Endothelial cell of umbilical vein (primary cell): ENCODE measurements around the gene CMTM7.

ENCODE experiments used
- EZH2 ChIP-seq: IDR thresholded peaks from 2 replicates; pipeline ENCODE4 v1.6.1; 2012; ENCODE audit warnings: borderline replicate concordance, low read depth, mild to moderate bottlenecking, moderate library complexity, low read length, inconsistent platforms; ENCODE audit not compliant: severe bottlenecking
- JUN ChIP-seq: IDR thresholded peaks from 2 replicates; pipeline ENCODE4 v1.6.1; 2011; ENCODE audit warnings: borderline replicate concordance, low read depth; ENCODE audit not compliant: insufficient read length, insufficient read depth
- POLR2A ChIP-seq: IDR thresholded peaks from 2 replicates; pipeline ENCODE4 v1.6.1; 2012; ENCODE audit warnings: low read depth, mild to moderate bottlenecking, control low read depth, low read length
- TF ChIP-seq, protein P1 (sequence below), 2 donors: IDR thresholded peaks; 1 replicate in 1 of 2; 2 replicates in 1 of 2; pipeline ENCODE4 v1.5.1; 2011; ENCODE audit warnings: low read length in 2 of 2, mild to moderate bottlenecking in 2 of 2, moderate library complexity in 2 of 2, control low read depth in 1 of 2, inconsistent platforms in 1 of 2, low read depth in 1 of 2; ENCODE audit not compliant: insufficient read depth in 1 of 2; ENCODE audit errors: extremely low read depth in 1 of 2

- TF ChIP-seq, protein P1, sequence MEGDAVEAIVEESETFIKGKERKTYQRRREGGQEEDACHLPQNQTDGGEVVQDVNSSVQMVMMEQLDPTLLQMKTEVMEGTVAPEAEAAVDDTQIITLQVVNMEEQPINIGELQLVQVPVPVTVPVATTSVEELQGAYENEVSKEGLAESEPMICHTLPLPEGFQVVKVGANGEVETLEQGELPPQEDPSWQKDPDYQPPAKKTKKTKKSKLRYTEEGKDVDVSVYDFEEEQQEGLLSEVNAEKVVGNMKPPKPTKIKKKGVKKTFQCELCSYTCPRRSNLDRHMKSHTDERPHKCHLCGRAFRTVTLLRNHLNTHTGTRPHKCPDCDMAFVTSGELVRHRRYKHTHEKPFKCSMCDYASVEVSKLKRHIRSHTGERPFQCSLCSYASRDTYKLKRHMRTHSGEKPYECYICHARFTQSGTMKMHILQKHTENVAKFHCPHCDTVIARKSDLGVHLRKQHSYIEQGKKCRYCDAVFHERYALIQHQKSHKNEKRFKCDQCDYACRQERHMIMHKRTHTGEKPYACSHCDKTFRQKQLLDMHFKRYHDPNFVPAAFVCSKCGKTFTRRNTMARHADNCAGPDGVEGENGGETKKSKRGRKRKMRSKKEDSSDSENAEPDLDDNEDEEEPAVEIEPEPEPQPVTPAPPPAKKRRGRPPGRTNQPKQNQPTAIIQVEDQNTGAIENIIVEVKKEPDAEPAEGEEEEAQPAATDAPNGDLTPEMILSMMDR (IDR thresholded peaks at IDR 0.05; ENCODE audit: extremely low read depth in 1 of 2, insufficient read depth in 1 of 2, low read depth in 1 of 2, low read length in 2 of 2) = no peak
- TF ChIP-seq POLR2A = no peak
- TF ChIP-seq EZH2 = no peak
- no peak for TF ChIP-seq JUN
Observed at GRCh38 chr3:32499585-32499984, 107.9 kb downstream of the CMTM7 start.
